Superior temporal gyrus (tissue), 1 donor: Measurements from ENCODE around the gene NPIPB8.
"Not testable (repeated sequence)": the region's sequence is repeated elsewhere in the genome, so short reads cannot be mapped to it uniquely, and the experiment has no call there.

Experiments used
- DNase-seq: peaks from one replicate; pipeline ENCODE4 v3.0.0-alpha.2; 2016; ENCODE audit errors: extremely low spot score

Gene NPIPB8

GRCh38 chr16:28607116-28607623, 30.7 kb upstream of the NPIPB8 start:
- no peak for DNase-seq

- DNase-seq: not testable (repeated sequence)
Measured at GRCh38 chr16:28607681-28608495, 30.0 kb upstream of the NPIPB8 start.

- not testable (repeated sequence) for DNase-seq
Measured at GRCh38 chr16:28608496-28608808, 29.4 kb upstream of the NPIPB8 start.

- not testable (repeated sequence) for DNase-seq
Measured at GRCh38 chr16:28608867-28609596, 28.8 kb upstream of the NPIPB8 start.

- DNase-seq: no peak
Measured at GRCh38 chr16:28609631-28610594, 28.0 kb upstream of the NPIPB8 start, which contains the start of gene SULT1A1. SULT1A1 (minus strand) TSS chr16:28610044; CDS start chr16:28608855, 1,189 bp downstream.

- no peak for DNase-seq
Measured at GRCh38 chr16:28610595-28611191, 27.2 kb upstream of the NPIPB8 start.

GRCh38 chr16:28612359-28613280, 25.2 kb upstream of the NPIPB8 start:
- not testable (repeated sequence) for DNase-seq

- DNase-seq: not testable (repeated sequence)
Measured at GRCh38 chr16:28613912-28614311, 24.0 kb upstream of the NPIPB8 start.

- not testable (repeated sequence) for DNase-seq
Measured at GRCh38 chr16:28614561-28614960, 23.3 kb upstream of the NPIPB8 start.

GRCh38 chr16:28615486-28616223, 22.2 kb upstream of the NPIPB8 start:
- peak; percentile 55 for DNase-seq

- DNase-seq: not testable (repeated sequence)
Measured at GRCh38 chr16:28616224-28616577, 21.7 kb upstream of the NPIPB8 start.

GRCh38 chr16:28616636-28617035, 21.2 kb upstream of the NPIPB8 start:
- DNase-seq: no peak

- no peak for DNase-seq
Measured at GRCh38 chr16:28617874-28618273, 20.0 kb upstream of the NPIPB8 start.

GRCh38 chr16:28620316-28620715, 17.5 kb upstream of the NPIPB8 start:
- not testable (repeated sequence) for DNase-seq

- no peak for DNase-seq
Measured at GRCh38 chr16:28621481-28622155, 16.2 kb upstream of the NPIPB8 start.

GRCh38 chr16:28622532-28623171, 15.2 kb upstream of the NPIPB8 start:
- not testable (repeated sequence) for DNase-seq

GRCh38 chr16:28623172-28623711, 14.6 kb upstream of the NPIPB8 start:
- peak; percentile 15 for DNase-seq

GRCh38 chr16:28630905-28631304, 7.0 kb upstream of the NPIPB8 start:
- DNase-seq: not testable (repeated sequence)
